ENCODE measurements around the gene WNK3.
"Not testable (repeated sequence)": the region's sequence is repeated elsewhere in the genome, so short reads cannot be mapped to it uniquely, and the experiment has no call there.

WNK3 gene

DNA sequence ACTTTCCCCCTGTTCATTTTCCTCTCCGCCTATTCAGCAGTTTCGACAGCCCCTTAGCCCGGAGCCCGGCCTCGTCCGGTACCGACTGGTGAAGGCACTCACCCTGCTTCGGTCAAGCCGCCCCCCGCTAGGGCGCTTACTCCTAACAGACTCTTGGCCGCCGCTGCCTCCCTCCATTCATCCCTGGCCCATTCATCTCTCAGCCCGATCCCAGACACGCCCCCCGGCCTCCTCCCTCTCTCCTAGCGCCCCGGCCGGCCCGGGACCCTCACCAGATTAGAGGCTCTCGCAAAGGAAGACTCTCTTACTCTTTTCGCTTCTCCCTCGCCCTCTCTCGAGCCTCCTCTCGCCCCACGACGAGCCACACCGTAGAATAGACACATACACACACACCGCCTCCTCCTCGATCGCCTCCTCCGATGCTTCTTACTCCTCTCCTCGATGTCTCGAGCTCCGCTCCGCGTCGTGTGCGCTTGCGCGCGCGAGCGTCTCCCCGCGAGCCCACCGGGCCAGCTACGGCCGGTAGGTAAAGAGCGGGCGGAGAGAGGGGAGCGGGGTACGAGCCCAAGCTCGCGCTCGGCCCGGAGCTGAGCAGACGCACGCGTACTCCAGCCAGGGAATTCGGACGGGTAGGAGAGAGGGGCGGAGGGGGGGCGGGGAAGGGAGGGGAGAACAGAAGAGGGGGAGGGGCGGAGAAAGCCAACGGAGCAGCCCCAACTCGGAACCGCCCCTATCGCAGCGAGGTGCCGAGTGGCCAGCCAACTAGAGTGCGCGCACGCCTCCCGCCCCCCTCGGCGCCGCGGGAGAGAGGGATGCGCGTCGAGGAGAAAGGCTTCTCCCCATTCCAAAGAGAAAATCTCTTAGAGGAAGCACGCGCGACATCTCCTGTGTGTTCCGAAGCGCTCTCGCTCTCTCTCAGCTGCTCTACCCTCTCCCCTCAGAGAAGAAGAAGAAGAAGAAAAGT, at the start of gene WNK3:
TSS of gene WNK3 (minus strand) at position 633 of the 964 bp plus-strand sequence.
- DNase-seq (ENCODE audit: low read depth in 3 of 3): peak in 2 of 3 experiments; percentile 6 to 44

DNA sequence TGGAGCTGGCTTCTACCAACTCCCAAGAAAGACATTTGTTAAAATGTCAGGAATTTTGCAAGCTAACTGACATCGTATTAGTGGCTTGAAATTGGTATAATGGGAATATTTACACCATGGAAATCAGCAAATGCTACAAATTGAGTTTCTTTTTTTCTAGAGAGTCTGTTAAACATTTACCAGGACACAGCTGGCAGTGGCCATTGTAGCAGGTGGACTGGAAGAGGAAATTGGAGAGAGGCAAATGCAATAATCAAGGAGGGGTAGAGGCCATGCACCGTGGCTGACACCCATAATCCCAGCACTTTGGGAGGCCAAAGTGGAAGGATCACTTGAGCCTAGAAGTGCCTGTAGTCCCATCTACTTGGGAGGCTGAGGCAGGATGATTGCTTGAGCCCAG, 49.4 kb upstream of the WNK3 start:
- no peak for DNase-seq (ENCODE audit: low read depth in 3 of 3)

DNA sequence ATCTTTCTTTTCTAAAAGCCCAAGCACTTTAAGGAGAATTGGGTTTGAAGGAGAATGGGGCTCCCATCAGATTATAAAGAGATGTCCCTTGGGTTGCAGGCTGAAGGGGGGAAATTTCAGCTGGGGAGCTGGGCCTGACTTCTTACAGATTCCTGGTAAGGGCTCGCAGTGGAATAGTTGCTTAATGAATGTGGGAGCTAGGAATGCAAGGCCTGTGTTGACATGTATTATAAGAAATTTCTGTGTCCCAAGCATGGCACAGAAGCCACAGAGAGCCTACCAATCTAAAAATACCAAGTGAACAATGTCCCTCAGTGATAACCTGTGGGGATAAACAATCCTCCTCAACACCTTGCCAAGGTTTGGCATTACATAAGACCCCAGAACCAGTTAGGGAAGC, 39.3 kb upstream of the WNK3 start:
- no peak for DNase-seq (ENCODE audit: low read depth in 3 of 3)

DNA sequence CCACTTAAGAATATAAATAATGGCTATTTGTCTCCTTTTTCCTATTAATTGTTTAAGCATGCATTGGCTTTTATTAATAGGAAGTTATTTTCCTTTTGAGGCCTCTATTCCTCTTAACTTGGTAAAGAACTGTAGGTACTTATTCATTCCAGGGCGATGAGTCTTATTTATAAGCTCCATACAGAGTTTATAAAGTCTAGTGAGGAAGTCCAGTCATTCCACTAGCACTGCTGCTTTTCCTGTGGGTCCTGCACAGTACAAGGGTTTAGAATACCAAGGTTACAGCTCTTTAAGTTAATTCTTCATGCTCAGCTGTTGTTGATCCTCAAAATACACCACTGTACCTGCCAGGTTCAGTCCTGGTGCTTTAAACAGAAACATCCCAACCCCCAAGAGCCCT, 28.5 kb upstream of the WNK3 start:
- DNase-seq (ENCODE audit: low read depth in 3 of 3): no peak

DNA sequence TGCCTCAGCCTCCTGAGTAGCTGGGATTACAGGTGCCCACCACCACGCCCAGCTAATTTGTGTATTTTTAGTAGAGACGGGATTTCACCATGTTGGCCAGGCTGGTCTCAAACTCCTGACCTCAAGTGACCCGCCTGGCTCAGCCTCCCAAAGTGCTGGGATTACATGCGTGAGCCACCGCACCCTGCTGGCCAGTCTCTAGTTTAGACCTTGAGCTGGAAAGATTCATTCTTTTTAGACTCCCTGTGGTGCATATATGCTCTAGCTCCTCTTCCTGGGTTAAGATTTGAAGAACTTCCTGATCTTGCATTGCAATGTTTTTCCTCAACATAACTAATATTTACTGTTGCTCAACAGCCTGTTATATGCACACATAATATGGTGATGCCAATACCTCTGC, 26.8 kb upstream of the WNK3 start:
- DNase-seq (ENCODE audit: low read depth in 3 of 3): not testable (repeated sequence)

DNA sequence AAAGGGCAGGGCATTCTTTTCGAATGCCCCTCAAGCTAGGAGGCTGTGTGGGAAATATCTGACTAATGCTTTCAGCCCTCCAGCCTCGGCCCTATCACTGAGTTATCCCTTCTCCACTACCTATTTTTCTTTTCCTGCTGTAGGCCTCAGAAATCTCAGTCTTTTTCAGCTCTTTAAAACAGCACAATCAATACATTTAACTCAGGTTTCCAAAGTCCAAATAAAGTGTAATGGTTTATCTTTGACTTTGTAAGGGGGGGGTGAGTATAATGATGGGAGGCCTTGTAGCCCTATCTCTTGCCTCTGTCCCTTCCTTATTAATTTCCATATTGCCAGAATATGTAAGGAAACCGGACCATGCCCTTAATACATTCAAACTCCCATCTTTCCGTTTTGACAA, 1.6 kb upstream of the WNK3 start:
- DNase-seq (ENCODE audit: low read depth in 3 of 3): no peak

DNA sequence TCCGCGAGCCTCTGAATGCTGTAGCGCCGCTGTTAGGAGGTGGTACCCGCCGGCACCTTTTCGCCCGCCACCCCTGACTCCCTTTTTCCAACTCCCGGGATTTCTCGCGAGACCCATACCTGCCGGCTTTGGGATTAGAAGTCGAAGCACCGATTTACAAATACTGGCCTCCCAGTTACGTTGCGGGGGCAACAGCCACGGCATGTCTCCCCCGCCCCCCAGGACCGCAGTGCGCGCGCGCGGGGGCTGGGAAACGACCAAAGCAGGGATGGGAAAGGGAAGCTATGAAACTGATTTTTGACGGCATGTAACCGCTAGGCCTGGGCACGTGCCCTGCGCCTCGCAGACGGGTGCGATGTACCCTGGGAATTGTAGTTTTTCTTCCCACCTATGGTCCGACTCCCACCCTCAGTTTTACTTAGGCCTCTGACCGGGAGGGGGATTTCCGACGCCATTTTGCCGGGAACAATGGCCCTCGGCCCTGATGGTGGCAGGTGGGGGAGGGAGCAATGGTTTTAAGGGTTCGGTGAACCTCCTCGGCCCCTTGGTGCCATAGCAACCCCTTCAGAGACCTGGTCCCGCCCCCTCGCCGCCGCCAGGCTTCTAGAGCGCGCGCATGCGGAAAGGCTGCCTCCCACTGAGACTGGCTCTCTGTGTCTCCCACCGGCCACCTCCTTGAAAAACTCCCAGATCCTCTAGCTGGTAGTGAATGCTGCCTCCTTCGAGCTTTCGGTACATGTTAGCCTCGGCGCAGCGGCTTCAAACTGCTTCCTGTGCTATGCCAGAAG, 772 bp upstream of the WNK3 start:
- DNase-seq (ENCODE audit: low read depth in 3 of 3): peak in 2 of 3 experiments; percentile 1 to 43

DNA sequence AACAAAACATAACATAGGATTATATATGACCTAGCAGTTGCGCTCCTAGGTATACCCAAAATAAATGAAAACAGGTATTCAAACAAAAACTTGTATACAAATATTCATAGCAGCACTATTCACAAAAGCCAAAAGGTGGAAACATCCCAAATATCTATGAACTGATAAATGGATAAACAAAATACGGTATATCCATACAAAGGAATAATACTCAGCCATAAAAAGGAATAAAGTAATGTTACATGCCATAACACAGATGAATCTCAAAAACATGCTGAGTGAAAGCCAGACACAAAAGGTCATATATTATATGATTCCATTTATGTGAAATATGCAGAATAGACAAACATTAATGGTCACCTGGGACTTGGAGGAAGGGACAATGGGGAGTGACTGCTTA, 5.2 kb downstream of the WNK3 start:
- no peak for DNase-seq (ENCODE audit: low read depth in 3 of 3)

DNA sequence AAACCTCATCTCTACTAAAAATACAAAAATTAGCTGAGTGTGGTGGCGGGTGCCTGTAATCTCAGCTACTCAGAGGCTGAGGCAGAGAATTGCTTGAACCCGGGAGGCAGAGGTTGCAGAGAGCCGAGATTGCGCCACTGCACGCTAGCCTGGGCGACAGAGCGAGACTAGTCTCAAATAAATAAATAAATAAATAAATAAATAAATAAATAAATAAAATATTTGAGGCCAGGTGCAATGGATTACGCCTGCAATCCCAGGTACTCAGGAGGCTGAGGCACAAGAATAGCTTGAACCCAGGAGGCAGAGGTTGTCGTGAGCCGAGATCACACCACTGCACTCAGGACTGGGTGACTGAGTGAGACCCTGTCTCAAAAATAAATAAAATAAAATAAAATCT, 20.5 kb downstream of the WNK3 start:
- not testable (repeated sequence) for DNase-seq (ENCODE audit: low read depth in 3 of 3)

DNA sequence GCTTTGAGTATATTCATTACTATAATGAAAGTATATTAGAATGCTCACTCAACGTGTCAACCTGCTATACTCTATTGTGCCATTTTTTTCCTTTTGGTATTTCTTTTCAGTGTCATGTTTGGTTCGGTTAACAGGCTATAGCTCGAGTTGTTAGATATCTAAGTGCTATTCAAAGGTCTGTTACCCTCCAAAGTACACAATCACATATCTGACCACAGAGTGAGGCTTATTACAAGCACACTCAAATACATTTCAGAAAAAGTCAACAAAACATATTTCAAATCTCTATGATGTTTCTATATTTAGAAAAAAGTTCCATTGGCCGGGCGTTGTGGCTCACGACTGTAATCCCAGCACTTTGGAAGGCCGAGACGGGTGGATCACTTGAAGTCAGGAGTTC, 32.8 kb downstream of the WNK3 start:
- no peak for DNase-seq (ENCODE audit: low read depth in 3 of 3)

DNA sequence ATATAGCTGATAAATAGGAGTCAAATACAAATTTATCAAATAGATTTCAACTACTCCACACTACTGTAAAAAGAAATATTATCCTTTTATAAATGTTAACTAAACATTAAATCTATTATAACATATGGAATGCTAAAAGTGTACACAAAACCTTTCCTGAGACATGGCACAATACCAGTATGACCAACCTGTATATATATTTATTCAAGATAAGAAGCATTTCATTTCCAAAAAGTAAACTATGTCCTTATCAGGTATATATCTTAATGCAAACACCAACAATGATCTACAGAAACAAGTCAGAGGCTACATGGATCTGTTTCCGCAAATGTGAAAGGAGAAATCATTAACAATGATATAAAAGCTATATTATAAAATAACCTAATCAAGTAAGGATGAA, 37.8 kb downstream of the WNK3 start:
- no peak for DNase-seq (ENCODE audit: low read depth in 3 of 3)

DNA sequence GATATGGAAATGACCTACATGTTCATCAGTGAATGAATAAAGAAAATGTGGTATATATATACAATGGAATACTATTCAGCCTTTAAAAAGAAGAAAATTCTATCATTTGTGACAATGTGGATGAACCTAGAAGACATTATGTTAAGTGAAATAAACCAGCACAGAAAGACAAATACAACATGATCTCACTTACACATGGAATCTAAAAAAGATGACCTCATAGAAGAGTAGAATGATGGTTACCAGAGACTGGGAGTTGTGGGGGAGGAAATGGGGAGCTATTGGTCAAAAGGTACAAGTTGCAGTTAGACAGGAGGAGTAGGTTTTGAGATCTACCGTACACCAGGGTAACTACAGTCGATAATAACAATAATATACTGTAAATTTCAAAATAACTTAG, 51.5 kb downstream of the WNK3 start:
- DNase-seq (ENCODE audit: low read depth in 3 of 3): no peak

DNA sequence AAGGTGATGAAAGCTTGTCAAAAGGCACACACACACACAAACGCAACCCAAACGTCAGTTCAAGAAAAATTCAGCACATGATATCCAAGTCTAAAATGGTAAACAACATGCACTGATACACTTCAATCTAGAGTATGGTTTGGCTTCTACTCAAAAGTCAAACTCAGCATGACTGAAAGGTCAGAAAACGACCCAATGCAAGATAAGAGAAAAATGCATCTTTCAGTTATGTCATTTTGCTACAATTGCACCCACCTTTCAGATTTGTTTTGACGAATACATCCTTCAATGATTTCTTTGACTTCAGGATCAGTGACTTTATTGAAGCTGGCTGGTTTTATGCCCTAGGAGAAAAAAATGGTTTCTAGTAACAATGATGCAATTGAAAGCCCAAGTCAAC, 56.3 kb downstream of the WNK3 start:
- no peak for DNase-seq (ENCODE audit: low read depth in 3 of 3)

DNA sequence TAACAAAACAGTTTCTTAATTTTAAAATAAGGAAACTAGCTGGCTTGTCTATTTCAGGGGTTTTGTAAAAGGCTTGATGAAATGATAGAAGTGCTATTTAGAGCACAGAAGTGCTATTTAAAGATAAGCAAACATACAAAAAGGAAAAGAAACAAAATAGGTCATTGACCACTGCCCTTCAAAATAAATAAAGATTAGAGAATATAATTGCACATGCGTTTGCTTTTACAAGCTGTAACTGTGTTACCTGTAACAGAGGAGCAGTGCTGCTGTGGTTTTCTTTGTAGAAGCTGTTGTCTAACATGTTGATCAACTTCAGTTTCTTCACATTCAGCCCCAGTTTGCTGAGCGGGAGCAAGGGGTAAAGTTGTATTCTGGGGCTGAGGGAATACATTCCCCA, 63.5 kb downstream of the WNK3 start:
- no peak for DNase-seq (ENCODE audit: low read depth in 3 of 3)

DNA sequence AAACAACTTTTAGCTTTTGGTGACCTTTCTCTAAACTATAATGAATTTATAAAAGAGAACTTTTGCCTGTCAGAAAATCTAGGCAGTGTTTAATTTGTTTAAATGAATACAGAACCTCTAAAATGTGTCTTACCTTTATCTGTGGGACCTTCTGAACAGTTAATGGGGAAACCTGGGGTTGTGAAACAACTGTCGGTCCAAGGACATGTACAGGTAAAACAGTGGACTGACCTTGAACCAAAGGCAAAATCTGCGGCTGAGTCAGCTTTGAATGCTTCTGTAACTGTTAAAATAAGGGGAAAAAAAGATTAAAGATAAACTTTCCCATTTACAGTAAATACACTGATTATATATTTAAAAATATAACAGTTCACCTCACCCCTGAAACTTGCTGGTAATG, 65.1 kb downstream of the WNK3 start:
- no peak for DNase-seq (ENCODE audit: low read depth in 3 of 3)

DNA sequence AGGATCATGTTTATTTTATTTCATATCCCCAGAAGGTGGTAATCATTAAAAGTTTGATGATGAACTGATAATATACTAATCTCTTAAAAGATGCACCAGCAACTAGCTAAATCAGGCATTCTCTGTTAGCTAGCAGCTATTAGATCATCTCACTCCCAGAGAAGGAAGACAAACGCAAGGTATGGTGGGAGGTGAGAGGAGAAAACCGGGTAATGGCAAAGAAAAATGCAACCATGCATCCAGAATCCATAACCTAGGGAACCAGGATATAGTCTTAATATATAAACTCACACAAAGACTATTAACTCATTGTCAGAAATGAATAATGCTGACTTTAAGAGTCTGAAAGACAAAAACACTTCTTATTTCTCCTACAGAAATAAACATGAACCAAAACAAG, 66.1 kb downstream of the WNK3 start:
- DNase-seq (ENCODE audit: low read depth in 3 of 3): no peak

DNA sequence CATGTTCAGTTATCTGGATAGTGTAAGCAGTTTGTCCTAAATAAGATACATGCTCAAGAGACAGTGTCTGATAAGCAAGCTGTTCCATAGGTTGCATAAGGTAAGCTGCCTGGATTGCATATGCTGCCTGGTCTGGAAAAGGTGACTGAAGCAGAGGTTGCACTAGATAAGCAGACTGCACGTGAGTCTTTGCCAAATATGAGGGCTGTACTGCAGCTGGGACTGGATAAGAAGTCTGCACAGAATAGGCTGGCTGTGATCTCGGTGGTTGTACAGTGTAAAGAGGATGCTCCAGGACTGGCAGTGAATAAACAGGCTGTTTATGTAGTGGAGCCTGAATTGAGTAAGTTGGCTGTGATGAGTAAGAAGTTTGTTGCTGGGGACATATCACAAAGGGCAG, 68.9 kb downstream of the WNK3 start:
- no peak for DNase-seq (ENCODE audit: low read depth in 3 of 3)

DNA sequence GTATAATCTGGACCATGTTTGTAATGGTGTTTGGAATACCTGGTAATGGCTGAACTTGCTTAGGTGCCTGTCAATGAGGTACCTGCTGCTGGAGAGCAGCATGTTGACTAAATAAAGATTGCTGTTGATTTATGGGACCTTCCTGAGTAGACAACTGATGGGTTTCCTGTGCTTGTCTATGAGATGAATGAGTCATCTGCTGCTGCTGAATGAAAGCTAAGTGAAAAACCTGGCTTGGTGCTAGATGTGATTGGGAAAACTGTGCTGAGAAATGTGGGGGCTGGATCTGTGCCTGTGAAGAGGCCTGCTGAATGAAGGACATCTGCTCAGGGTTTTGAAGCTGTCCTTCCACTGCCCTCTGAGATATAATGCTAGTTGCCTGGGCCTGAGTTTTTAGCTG, 69.6 kb downstream of the WNK3 start:
- DNase-seq (ENCODE audit: low read depth in 3 of 3): no peak

DNA sequence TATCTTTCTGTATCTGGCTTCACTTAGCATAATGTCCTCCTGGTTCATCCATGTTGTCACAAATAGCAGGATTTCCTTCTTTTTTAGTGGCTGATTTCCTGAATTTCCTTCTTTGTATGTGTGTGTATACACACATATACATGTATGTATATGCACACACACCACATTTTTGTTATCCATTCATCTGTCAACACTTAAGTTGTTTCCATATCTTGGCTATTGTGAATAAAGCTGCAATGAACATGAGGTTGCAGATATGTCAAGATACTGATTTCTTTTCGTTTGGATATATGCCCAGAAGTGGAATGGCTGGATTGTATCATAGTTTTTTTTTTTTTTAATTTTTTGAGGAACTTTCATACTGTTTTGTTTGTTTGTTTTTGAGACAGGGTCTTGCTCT, 76.2 kb downstream of the WNK3 start:
- DNase-seq (ENCODE audit: low read depth in 3 of 3): no peak

DNA sequence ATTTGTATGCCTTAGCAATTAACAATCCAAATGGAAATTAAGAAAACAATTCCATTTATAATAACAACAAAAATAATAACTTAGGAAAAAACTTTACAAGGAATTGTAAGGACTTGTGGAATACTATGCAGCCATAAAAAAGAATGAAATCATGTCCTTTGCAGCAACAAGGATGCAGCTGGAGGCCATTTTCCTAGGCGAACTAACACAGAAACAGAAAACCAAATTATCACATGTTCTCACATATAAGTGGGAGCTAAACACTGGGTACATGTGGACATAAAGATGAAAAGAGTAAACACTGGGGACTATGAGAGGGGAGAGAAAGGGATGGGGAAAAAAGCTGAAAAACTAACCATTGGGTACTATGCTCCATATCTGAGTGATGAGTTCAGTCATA, 77.4 kb downstream of the WNK3 start:
- no peak for DNase-seq (ENCODE audit: low read depth in 3 of 3)

DNA sequence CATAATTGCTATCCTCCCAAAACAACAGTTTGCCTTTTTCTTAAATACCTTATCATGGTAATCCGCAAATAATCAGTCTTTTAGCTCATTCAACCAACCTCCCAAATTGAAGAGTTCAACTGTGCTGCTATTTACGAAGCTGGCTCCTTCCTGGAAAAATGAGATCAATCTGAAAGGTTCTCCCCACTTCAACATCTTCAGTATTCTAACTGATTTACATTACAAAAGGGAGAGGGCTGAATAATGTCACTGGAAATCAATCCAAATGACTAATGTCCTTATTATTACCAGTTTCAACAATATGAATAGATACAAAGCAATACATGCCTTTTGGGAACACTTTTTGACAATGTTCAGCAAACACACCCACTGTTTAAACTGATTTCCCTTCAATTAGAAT, 86.2 kb downstream of the WNK3 start:
- DNase-seq (ENCODE audit: low read depth in 3 of 3): no peak

DNA sequence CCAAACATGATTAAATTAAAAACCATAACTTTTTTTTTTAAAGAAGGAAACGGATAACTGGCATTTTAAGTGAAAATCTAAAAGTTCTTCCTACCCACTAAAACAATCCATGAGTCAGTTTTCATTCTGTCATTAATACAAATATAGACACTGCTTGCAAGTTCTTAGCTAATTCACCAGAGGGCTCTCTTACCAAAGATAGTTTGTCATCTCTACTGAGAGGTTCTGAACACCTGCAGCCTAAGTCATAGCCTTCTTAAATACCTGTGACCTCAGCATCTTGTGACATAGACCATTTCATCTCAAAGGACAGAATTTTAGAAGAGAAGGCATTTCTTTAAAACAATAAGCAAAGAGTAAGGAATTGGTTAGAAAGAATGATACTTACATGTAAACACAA, 109.5 kb downstream of the WNK3 start:
- no peak for DNase-seq (ENCODE audit: low read depth in 3 of 3)

DNA sequence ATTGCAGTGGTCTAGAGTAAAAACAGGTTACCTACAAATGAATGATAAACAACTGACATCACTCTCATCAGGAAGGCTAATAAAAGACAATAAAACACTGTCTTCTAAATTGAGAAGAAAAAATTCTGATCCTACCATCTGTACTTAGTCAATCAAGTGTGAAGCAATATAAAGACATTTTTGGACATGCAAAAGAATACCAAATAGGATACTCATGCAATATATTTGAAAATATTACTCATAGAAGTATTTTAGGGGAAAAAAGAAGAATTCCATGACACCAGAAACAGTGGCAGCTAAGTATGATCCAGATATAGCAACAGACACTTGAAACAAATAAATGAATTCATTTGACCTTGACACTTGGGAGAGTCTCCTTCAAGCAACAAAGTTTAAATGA, 111.0 kb downstream of the WNK3 start:
- DNase-seq (ENCODE audit: low read depth in 3 of 3): no peak

Measured in stimulated activated CD4-positive, alpha-beta T cell treated with anti-CD3 and anti-CD28 coated beads, TNF-alpha, amount 100 ng/mL, for 24 hours (primary cell).